NCI-H510A treated with DMSO at 0.1 percent for 48 hours (cell line): ENCODE data around the gene CEBPB.
"Not testable (repeated sequence)": the region's sequence is repeated elsewhere in the genome, so short reads cannot be mapped to it uniquely, and the experiment has no call there.

Experiments
- DNase-seq: peaks from one replicate; lab custom pipeline; 2025; lab: John Stamatoyannopoulos, UW

Gene CEBPB

GRCh38 chr20:50193836-50194421 is 3.3 kb downstream of the CEBPB start:
- DNase-seq, result no peak

DNA sequence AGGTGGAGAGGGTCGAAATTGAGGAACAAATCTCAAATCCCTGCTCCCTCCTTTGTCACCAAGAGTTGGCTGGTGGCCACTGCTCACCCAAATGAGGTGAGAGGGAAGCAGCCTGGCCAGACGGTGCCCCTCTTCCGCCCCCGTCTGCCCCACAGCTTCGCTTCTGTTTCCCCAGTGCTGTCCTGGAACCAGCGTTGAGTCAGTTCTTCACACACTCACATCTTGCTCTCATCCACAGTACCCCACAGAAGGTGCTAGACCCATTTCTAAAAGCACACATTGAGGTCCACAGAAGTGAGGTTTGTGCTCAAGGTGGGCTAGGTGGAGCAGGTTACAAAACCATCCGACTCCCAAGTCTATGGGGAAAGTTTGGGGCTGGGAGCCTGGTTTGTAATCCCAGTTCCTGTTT is 3.8 kb downstream of the CEBPB start:
- no peak for DNase-seq

DNA sequence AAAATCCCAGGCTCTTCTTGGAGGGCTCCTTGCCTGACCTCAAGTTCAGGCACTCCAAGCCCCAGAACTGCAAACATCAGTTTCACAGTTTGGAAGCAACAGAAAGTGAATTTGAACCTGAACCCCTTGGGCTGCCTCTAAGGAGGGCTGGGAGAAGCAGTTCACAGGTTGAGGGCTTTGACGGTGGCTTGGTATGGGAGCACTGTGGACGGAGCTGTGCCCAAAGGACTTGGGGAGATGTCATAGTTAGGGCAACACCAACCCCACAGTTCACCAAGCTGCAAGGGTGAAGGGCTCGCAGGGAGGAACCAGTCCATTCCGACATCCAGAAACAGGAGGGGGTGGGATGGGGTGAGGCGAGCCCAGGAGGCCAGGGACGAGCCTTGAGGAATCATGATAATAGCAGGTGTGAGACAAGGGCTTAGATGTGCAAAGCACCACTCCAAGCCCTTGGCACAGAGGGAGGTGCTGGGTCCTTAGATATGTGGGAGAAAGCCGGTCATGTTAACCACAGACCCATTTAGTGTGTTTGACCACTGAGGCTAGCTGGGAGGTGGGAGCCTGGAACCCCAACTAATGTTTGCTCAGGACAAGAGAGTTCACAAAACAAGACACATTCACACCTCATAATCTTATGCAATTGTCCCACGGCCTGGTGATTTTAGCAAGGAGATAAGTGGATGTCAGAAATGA is 4.3 kb downstream of the CEBPB start:
- DNase-seq, result no peak

DNA sequence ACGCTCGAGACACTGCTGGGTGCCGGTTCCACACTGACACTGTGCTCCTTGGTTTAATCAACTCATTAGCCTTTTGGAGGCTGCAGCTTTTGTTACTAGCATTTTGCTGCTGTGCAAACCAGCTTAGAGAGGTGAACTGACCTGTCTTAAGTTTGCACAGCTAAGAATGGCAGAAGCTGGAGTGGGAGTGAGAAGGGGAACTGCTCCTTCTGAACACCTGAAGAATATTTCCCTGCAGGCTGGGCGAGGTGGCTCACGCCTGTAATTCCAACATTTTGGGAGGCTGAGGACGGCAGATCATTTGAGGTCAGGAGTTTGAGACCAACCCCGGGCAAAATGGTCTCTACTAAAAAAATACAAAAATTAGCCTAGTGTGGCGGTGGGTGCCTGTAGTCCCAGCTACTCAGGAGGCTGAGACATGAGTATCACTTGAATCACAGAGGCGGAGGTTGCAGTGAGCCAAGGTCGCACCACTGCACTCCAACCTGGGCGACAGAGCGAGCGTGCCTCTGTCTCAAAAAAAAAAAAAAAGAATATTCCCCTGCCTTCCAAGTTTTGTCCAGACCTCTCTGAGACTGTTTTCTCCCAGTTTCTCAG is 5.0 kb downstream of the CEBPB start:
- no peak for DNase-seq

- DNase-seq, result no peak
These were observed 5.6 kb downstream of the CEBPB start for GRCh38 chr20:50196248-50196647.

GRCh38 chr20:50196896-50197295 is 6.3 kb downstream of the CEBPB start:
- no peak for DNase-seq

GRCh38 chr20:50197463-50198179 is 7.0 kb downstream of the CEBPB start:
- DNase-seq, result no peak

GRCh38 chr20:50198180-50198666 is 7.6 kb downstream of the CEBPB start:
- no peak for DNase-seq

GRCh38 chr20:50198716-50199115 is 8.1 kb downstream of the CEBPB start:
- no peak for DNase-seq

DNA sequence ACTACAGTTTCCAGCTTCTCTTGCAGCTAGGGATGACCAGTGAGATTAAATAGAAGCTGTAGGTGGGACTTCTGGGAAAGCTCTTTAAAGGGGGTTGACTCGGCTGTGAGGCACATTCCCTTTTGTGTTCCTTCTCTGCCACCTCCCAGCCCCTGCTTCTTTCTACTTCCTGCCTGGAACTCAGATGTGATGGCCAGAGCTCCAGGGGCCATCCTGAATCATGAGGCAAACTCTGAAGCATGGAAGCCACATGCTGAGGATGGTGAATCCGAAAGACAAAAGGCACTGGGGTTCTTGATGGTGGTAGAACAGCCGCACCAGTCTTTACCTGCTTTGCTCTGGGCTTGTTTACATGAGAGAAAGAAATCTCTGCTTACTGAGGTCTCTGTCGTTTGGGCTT is 9.1 kb downstream of the CEBPB start:
- no peak for DNase-seq

GRCh38 chr20:50200482-50201104 is 10.0 kb downstream of the CEBPB start:
- no peak for DNase-seq

DNA sequence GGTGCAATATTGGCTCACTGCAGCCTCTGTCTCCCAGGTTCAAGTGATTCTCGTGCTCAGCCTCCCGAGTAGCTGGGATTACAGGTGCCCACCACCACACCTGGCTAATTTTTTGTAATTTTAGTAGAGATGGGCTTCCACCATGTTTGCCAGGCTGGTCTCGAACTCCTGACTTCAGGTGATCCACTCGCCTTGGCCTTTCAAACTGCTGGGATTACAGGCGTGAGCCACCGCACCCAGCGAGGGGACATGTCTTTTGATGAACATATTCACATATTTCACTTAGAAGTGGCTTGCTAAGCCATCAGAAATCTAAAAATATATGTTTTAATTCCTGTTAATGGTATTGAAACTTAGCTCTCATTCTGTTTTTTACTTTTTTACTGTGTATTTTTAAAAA is 11.1 kb downstream of the CEBPB start:
- not testable (repeated sequence) for DNase-seq

GRCh38 chr20:50202677-50203076 is 12.0 kb downstream of the CEBPB start:
- DNase-seq, result no peak

DNA sequence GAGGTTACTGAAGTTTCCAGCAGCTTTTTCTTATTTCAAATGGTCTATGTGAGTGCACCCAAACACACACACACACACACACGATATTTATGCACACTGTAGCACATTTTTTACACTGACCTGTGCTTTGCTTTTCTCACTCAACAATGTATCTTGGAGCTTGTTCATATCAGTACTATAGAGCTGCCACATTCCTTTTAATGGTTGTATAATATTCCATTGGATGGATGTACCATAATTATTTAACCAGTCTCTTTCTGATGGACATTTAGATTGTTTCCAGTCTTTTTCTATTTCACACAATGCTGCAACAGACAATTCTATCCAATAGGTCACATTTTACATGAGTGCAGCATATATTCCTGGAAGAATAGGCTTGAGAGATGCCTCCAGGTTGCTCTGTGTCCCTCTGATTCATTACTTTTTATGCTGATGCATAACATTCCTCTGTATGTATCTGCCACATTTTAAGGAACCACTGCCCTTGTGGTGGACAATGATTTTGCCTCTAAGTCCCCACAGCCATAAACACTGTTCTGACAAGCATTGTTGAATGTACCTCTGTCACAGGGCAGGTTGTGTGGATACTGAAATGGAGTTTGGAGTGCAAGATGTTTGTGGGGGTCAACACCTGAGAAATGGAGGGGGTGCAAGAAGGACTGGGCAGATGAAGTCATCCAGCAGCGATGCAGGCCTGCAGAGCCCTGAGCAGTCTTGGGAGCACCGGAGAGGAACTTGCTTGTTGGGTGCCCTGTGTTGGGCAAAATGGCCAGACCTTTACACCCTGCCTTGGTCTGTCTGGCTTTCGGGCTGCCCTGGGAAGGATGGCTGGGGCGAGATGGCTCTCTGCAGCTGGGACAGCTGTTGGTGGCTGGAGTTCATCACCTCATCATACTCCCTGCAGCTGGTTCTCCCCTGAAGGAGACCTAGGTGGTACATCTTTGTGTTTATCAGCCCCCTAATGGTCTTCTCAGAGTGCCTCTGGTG is 13.6 kb downstream of the CEBPB start:
- no peak for DNase-seq

DNA sequence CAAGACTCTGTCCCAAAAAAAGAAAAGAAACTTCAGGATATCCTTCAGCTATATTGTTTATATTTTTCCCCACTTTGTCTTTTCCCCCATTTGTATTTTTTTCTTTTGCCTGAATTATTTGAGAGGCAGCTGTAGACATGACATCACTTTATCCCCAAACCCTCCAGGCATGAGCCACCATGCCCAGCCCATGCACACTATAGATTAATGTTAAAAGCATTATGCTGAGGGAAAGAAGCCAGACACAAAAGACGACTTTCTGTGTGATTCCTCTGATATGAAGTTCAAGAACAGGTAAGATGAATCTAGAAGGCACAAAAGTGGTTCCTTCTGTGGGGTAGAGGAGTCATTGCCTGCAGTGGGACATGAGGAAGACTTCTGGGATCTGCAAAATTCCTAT is 16.4 kb downstream of the CEBPB start:
- DNase-seq, result no peak

DNA sequence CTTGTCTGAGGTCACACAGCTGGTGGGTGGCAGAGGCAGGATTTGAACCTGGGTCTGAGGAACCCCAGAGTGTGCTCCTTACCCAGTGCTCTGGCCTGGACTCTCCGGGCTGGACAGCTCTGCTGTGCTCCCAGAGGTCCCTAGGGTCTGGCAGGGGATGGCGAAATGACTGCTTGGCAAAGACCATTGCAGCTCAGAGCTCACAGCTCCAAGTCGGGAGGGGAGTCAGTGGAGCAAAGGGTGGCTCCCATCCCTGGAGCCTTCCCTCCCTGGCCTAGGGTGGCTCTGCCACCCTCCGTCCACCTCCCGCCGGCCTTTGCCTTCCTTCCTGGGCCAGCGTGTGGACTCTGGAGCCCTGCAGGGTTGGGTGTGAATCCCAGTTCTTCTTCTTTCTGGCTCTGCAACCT is 17.5 kb downstream of the CEBPB start:
- no peak for DNase-seq

- DNase-seq, result not testable (repeated sequence)
These were observed 18.2 kb downstream of the CEBPB start for GRCh38 chr20:50208815-50209214.

DNA sequence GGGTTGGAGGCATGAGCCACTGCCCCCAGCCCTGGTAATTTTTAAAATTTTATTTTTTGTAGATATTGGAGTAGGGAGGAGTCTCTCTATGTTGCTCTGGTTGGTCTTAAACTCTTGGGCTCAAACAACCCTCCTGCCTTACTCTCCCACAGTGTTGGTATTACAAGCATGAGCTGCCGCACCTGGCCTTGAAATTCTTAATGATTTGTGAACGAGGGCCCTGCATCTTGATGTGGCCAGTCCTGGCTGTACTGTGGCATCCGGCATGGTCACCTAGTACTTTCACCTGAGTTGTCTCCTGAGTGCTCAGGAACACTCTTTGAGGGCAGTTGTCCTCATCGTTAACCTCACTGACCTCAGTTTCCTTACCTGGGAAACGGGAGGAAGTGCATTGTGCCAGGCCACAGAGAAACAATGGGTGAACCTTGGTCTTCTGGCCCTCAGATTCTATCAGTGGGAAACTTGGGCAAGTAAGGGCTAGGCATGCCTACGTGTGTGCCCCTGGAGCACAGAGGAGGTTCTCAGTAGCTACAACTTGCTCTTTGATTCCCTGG is 19.5 kb downstream of the CEBPB start:
- DNase-seq, result no peak

DNA sequence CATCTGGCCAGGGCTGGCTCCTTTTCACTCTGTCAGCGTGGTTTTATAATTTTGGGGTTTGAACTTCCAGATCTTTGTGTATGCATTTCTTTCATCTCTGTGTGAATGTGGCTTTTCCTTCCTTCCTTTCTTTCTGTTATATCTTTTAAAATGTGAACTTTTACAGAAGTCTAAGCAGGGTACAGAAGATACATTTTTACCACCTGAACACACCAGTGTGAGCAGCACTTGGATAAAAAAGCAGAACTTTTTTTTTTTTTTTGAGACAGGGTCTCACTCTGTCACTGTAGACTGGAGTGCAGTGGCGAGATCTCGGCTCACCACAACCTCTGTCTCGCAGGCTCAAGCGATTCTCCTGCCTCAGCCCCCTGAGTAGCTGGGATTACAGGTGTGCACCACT is 20.5 kb downstream of the CEBPB start:
- DNase-seq, result no peak

DNA sequence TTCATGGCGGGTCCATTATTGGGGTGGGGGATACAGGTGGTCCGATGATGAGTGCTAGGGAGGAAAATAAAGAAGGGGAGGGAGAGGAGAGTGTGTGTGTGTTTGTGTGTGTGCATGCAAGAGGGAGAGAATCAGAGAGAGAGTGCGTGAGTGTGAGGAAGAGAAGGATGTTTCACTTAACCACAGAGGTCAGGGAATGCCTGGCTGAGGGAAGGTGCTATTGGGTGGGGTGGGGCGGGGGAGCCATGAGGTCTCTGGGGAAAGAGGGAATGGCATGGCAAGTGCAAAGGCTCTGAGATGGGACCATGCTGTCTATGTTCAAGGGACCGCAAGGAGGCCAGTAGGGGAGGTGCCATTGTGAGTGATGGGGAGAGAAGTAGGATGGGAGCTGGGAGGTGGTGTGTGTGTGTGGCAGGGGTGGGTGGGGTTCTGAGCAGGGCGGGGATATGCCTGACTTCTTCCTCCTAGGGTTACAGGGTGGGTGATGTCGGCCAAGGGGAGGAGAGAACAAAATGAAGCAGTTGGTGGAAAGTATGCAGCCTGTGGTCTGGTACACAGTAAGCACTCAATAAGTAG is 23.0 kb downstream of the CEBPB start:
- no peak for DNase-seq
